HG03354 (cell line): ENCODE results near the gene USP21.

ENCODE experiments used
- ATAC-seq: cut with Tn5 transposase; IDR thresholded peaks from one replicate; pipeline ENCODE4 v1.9.1; 2021; ENCODE audit warnings: mild to moderate bottlenecking; ENCODE audit not compliant: unreplicated experiment, poor library complexity, severe bottlenecking

USP21 gene

GRCh38 chr1:161187311-161187710 is 28.0 kb downstream of the USP21 start:
- ATAC-seq: no peak

- ATAC-seq: no peak
These were observed 29.1 kb downstream of the USP21 start for GRCh38 chr1:161188381-161188780.

- no peak for ATAC-seq
These were observed 29.7 kb downstream of the USP21 start for GRCh38 chr1:161189036-161189435.

DNA sequence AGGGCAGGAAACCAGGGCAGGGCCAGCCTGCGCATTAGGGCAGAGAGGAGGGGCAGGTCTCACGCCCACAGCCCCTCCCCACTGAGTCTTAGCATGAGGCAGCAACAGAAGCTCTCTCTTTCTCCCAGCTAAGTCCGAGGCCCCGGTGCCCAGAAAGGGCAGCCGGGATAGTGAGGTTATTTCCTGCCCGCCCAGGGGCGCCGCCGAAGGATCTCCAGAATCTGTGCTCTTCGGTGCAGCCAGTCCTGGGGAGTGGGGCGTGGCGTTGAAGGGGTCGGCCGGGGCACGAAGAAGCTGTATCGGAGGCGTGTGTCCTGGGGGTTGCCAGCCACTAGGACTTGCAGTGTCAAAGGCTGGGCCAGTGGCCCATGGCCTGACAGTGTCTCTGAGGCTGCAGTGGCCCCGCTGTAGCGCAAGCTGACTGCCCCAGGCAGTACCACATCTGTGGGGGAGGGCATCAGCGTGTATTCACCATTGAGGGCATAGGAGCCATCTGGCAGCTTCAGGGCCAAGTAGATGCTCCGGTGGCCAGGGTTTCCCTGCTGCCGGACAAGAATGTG is 31.7 kb downstream of the USP21 start:
- ATAC-seq: no peak

DNA sequence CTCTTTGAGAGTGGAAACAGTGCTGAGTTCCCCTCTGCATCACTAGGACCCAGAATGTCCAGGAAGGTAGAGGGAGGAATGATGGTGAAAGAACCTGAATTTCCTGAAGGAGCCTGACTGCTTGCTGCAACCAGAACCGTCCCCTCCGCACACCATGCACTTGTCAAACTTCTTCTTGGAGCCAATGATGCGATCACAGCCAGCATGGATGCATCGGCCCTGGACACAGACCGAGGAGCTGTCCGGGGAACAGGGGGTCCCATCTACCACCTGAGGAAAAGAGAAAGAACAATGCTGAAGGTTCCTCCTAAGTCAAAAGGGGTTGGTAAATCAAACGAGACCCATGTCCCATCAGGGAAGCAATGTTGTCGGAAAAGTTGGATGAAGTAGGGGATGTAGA is 32.7 kb downstream of the USP21 start:
- ATAC-seq: no peak

DNA sequence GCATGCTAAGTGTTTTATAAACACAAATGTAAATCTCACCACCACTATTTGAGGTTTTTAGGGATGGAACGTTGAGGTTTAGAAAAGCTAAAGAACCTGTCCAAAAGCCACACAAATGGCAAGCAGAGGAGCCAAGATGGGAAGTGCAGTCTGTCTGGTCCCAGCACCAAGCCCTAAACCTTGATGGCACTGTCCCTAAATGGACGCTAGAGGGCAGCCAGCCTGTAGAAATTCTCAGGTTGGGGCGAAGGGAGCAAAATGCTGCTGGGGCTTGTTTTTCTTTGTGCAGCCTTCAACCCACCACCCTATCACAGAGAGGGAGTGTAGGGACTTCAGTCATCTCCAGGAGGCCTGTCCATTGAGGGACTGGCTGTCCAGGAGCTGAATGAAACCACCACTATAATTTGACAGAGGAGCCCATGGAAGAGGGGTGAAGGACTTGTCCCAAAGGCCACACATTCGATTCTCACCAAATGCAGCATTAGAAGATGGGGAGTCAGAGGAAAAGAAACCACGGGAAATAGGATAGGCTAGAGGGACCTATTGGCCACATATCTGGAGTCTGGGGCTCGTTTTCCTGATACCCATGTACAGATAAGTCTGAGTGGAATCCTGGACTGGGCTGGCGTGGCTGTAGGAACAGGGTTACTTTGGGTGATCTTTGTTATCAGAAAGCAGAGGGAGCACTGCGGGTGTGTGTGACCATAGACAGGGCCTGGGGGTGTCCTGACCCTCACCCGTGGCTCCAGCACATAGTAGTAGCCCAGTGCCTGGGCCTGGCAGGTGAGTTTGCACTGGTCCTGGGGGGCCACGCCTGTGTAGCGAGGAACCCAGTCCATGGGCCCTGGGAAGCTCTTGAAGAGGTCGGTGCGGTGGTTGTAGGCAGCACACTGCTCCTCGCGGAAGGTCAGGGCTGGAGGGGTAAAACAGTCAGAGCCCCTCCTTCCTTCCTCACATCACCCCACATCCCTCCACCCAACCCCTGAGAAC is 33.5 kb downstream of the USP21 start:
- peak; percentile 78 for ATAC-seq

DNA sequence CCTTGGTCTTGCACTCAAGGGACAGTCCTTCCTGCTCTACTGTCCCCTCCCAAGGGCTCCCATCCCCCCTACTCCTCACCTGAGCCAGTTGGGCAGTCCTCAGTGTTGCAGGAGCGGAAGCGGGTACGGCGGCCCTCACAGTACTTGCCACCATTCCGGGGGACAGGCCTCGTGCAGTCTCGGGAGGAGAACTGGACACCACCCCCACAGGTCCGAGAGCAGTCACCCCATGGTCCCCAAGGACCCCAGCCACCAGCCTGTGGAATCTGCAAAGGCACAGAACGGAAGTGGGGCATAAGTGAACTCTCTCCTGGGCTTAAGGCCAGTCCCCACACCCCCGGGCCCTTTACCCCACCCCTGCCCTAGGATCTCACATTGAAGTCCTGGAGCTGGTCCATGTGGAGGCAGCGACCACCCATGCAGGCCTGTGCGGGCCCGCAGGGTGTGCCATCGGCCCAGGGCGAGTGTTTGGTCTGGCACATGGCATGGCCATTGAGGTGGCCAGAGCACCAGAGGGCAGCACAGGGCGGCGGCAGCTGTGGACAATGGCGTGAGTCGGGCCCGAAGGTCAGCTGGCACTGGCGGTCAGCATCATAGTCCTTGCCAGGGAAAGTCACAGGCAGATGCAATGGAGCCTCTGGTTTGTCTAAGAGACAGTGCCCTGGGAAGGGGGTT is 34.4 kb downstream of the USP21 start:
- no peak for ATAC-seq

- peak; percentile 47 for ATAC-seq
These were observed 35.9 kb downstream of the USP21 start for GRCh38 chr1:161195171-161195570.

DNA sequence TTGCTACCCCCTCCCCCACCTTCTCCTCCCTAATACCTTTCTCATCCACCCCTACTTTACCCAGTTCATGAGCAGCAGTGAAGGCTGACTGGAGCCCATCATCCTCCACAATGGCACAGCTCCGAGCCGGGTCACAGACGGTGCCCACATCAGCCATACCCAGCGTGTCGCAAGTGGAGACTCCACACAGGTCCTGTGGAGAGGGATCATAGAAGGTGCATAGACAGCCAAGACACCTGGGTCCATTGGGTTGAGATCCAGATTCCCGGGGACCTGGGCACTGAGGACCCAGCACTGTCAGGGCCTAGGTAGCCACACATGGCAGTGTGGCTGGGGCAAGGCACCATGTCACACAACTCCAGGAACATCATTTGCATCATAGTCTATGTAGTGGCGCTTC is 36.8 kb downstream of the USP21 start:
- ATAC-seq: no peak

GRCh38 chr1:161196521-161197451 is 37.5 kb downstream of the USP21 start:
- ATAC-seq: no peak

DNA sequence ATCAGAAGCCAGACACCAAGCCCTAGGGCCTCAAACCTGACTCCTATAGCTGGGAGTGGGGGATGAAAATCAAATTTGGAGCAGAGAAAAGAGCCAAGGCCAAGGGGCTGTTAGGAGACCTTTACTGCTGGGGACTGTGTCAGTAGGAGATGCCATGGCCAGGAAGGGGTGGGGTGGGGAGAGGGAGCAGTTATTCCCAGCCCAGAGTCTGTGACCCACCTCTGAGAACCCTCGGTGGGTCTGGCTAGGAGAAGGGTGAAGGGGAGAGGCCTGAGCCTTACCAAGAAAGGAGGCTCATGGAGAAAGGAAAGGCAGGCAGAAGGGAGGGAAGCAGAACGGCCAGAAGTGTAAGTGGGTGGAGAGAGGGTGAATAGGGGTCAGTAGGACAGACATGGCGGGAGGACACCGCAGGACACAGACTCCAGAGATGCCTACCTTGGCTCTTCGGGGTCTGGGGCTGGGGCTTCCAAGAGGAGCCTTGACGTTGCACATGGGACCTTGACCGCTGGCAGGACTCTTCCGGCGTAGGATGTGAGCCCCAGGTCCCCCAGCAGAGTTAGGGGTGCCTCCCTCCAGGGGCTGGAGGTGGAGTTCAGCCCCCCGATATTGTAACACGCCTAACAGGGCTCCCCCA is 38.4 kb downstream of the USP21 start:
- no peak for ATAC-seq

DNA sequence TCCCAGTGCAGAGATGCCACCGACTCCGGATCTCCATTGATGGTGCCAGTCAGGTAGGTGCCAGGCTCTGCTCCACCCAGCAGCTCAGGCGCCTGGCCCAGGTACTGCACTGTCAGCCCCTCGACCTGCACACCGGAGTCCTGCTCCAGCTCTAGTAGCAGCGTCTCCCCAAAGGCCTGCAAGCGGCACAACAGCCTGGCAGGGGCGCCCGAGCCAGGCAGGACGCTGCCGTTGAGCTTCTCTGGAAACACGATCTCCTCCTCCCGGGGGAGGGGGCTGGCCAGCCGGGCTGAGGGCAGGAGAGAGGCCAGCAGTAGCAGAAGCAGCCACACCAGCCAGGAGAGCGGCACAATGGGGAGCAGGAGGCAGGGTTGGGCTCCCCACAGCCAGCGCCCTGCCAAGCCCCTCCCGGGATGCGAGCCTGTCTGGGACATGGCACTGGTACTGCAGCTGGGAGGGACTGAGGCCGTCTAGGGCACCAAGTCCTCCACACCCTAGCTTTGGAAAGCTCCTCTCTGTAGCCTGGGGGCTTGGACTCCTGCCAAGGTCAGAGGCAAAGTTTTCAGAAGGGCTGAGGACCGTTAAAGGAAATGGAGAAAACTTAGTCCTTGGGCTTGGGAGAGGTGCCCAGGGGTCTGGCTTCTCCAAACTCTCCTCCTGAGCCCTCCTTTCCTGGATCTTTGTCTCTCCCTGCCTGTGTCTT is 39.0 kb downstream of the USP21 start:
- no peak for ATAC-seq

GRCh38 chr1:161198897-161199431 is 39.7 kb downstream of the USP21 start, which contains the start of gene ADAMTS4:
ADAMTS4 (minus strand) TSS chr1:161199054; CDS start chr1:161198627, 427 bp downstream.
- ATAC-seq: no peak

- ATAC-seq: no peak
These were observed 40.3 kb downstream of the USP21 start for GRCh38 chr1:161199506-161200139.

GRCh38 chr1:161200421-161200991 is 41.2 kb downstream of the USP21 start:
- ATAC-seq: no peak

- no peak for ATAC-seq
These were observed 41.9 kb downstream of the USP21 start for GRCh38 chr1:161200992-161201835.
